Left lung (tissue), 10 donors: ENCODE measurements around the gene MMAB. TPM values are rescaled to one million over a fixed set of nuclear protein-coding genes. Genes with fewer than 3 reads are reported as not detected.

Source experiments
- ATAC-seq: fragments of 200-7000 bp; cut with Tn5 transposase; one replicate; pipeline ENCODE4 v1.9.1; 2020; ENCODE audit warnings: moderate library complexity
- DNase-seq, 4 donors: peaks; one replicate each; pipeline ENCODE4 v3.0.0-alpha.2; 2013 to 2020
- H3K27ac ChIP-seq, 2 donors: fragments of 200-600 bp; sonication (generic) in 1 of 2; one replicate each; pipeline versions ENCODE4 v1.5.0 to v1.8.0; 2020 to 2021
- H3K27me3 ChIP-seq, 2 donors: fragments of 200-600 bp; sonication (generic) in 1 of 2; one replicate each; pipeline versions ENCODE4 v1.5.0 to v1.8.0; 2020 to 2021
- H3K36me3 ChIP-seq, 2 donors: fragments of 200-600 bp; sonication (generic) in 1 of 2; one replicate each; pipeline versions ENCODE4 v1.5.0 to v1.8.0; 2020 to 2021
- H3K4me1 ChIP-seq, 2 donors: fragments of 200-600 bp; one replicate each; pipeline ENCODE4 v1.8.0; 2021
- H3K4me3 ChIP-seq, 2 donors: fragments of 200-600 bp; sonication (generic) in 1 of 2; one replicate each; pipeline versions ENCODE4 v1.5.0 to v1.8.0; 2020 to 2021; ENCODE audit warnings: mild to moderate bottlenecking in 1 of 2
- H3K9me3 ChIP-seq, 2 donors: fragments of 200-600 bp; sonication (generic) in 1 of 2; one replicate each; pipeline versions ENCODE4 v1.5.0 to v1.8.0; 2020 to 2021
- CTCF ChIP-seq, 2 donors: fragments of 200-600 bp; sonication (generic) in 1 of 2; IDR thresholded peaks; one replicate each; pipeline versions ENCODE4 v1.5.0 to v1.8.0; 2021; ENCODE audit warnings: antibody characterized with exemption in 2 of 2
- intact Hi-C, 2 donors: fragments of 100-400 bp; cut with DNase I; formaldehyde crosslinking; loops; one replicate each; pipeline versions ENCODE4 v1.11.2 to v1.14.2; 2022
- polyA plus RNA-seq, 6 donors: library from polyadenylated mRNA; unstranded; fragments of 120-200 nt; gene quantifications; one replicate each; pipeline ENCODE4 v1.2.1, GENCODE V29; 2013; ENCODE audit not compliant: insufficient read length in 6 of 6
- total RNA-seq, 2 donors: library from RNA; stranded (reverse); fragmentation: NEBNext Ultra II Directional; extraction: Animal tissue kit (Norgen Biotek cat#: 25700); gene quantifications; one replicate each; pipeline ENCODE4 v1.2.1, GENCODE V29; 2021
- donor health status: DM: no; HTN: yes; CAD: no.
- donor health status: DM: no; HTN: no; CAD: no.

MMAB gene
- total and polyA plus RNA-seq, 8 donors = 24.9 to 76.1 (median 32.3) TPM

GRCh38 chr12:109534456-109534855 is 38.8 kb downstream of the MMAB start:
- no peak for ATAC-seq
- H3K4me1 ChIP-seq = no peaks in the 10 kb centered on the region
- TF ChIP-seq CTCF (IDR thresholded peaks at IDR 0.05) = no peak
- DNase-seq = no peak
- intact Hi-C loops = no loop called here
- no peak overlapping the region for H3K4me3 ChIP-seq
- H3K36me3 ChIP-seq = peaks cover 0 to 84% of the 10 kb centered on the region in 2 donors
- H3K27me3 ChIP-seq = no peaks in the 10 kb centered on the region
- H3K9me3 ChIP-seq = no peaks in the 10 kb centered on the region
- H3K27ac ChIP-seq = no peak overlapping the region

GRCh38 chr12:109533487-109533740 is 39.9 kb downstream of the MMAB start:
- Histone ChIP-seq H3K36me3 (peaks cover 0 to 94% of the 10 kb centered on the region in 2 donors), H3K4me1 (no peaks in the 10 kb centered on the region)

GRCh38 chr12:109532721-109533486 is 40.4 kb downstream of the MMAB start:
- H3K4me3 ChIP-seq = no peak overlapping the region
- no peak for ATAC-seq
- no peaks in the 10 kb centered on the region for H3K4me1 ChIP-seq
- peaks cover 0 to 98% of the 10 kb centered on the region in 2 donors for H3K36me3 ChIP-seq
- intact Hi-C loops = no loop called here
- H3K27me3 ChIP-seq = no peaks in the 10 kb centered on the region
- DNase-seq = no peak
- no peak overlapping the region for H3K27ac ChIP-seq
- TF ChIP-seq CTCF (IDR thresholded peaks at IDR 0.05) = no peak
- H3K9me3 ChIP-seq = no peaks in the 10 kb centered on the region

More at GRCh38 chr12:109533487-109533740, 39.9 kb downstream of the MMAB start:
- H3K4me3 ChIP-seq = no peak overlapping the region
- no peaks in the 10 kb centered on the region for H3K9me3 ChIP-seq
- no peak for DNase-seq
- TF ChIP-seq CTCF (IDR thresholded peaks at IDR 0.05) = no peak
- ATAC-seq = no peak
- H3K27me3 ChIP-seq = no peaks in the 10 kb centered on the region
- H3K27ac ChIP-seq = no peak overlapping the region
- intact Hi-C loops = no loop called here

- Histone ChIP-seq H3K27ac (no peak overlapping the region), H3K4me1 (no peaks in the 10 kb centered on the region), H3K36me3 (peaks cover 0 to 100% of the 10 kb centered on the region in 2 donors), H3K4me3 (no peak overlapping the region), H3K9me3 (no peaks in the 10 kb centered on the region), H3K27me3 (no peaks in the 10 kb centered on the region)
- intact Hi-C loops = no loop called here
- no peak for TF ChIP-seq CTCF (IDR thresholded peaks at IDR 0.05)
- no peak for ATAC-seq
- no peak for DNase-seq
These were observed 41.9 kb downstream of the MMAB start for GRCh38 chr12:109531411-109531810.

- TF ChIP-seq CTCF (IDR thresholded peaks at IDR 0.05) = no peak
- Histone ChIP-seq H3K4me1 (no peaks in the 10 kb centered on the region), H3K9me3 (no peaks in the 10 kb centered on the region), H3K27me3 (no peaks in the 10 kb centered on the region), H3K4me3 (no peak overlapping the region), H3K36me3 (peaks cover 0 to 100% of the 10 kb centered on the region in 2 donors), H3K27ac (no peak overlapping the region)
- ATAC-seq = no peak
- intact Hi-C loops = no loop called here
- DNase-seq = no peak
These were observed 43.3 kb downstream of the MMAB start for GRCh38 chr12:109529691-109530640.
